GOT3 (cell line): ENCODE data around the gene TRIOBP.

Source experiments
- DNase-seq: peaks from one replicate; lab custom pipeline; 2025; ENCODE audit warnings: mixed read lengths; lab: John Stamatoyannopoulos, UW

The TRIOBP gene

DNA sequence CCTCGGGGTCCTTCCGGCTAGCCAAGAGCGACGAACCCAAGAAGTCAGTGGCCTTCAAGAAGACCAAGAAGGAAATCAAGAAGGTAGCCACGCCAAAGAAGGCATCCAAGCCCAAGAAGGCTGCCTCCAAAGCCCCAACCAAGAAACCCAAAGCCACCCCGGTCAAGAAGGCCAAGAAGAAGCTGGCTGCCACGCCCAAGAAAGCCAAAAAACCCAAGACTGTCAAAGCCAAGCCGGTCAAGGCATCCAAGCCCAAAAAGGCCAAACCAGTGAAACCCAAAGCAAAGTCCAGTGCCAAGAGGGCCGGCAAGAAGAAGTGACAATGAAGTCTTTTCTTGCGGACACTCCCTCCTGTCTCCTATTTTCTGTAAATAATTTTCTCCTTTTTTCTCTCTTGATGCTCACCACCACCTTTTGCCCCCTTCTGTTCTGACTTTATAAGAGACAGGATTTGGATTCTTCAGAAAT, 109.0 kb downstream of the TRIOBP start:
- DNase-seq: no peak

DNA sequence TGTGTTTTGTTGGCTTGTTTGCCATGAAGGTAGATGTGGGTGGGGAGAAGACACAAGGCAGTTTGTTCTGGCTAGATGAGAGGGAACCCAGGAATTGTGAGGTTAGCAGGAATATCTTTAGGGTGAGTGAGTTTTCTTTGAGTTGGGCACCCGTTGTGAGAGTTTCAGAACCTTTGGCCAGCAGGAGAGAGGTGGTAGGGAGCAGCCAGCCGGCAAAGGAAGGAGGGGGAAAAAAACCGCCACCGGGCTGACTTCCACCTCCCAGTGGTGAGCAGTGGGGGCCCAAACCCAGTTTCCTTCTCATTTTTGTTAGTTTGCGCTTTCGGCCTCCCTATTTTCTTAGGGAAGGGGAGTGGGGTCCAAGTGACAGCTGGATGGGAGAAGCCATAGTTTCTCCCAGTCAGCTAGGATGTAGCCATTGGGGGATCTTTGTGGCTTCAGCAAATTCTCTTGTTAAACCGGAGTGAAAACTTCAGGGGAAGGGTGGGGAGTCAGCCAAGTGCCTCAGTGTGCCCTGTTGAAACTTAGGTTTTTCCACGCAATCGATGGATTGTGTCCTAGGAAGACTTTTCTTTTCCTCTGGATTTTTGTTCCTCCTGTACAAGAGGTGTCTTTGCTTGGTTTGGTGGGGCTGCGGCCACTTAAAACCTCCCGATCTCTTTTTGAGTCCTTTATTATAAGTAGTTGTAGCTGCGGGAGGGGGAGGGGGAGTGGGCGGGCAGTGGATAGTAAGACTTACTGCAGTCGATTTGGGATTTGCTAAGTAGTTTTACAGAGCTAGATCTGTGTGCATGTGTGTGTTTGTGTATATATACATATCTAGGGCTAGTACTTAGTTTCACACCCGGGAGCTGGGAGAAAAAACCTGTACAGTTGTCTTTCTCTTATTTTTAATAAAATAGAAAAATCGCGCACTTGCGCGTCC, 109.8 kb downstream of the TRIOBP start:
- no peak for DNase-seq

DNA sequence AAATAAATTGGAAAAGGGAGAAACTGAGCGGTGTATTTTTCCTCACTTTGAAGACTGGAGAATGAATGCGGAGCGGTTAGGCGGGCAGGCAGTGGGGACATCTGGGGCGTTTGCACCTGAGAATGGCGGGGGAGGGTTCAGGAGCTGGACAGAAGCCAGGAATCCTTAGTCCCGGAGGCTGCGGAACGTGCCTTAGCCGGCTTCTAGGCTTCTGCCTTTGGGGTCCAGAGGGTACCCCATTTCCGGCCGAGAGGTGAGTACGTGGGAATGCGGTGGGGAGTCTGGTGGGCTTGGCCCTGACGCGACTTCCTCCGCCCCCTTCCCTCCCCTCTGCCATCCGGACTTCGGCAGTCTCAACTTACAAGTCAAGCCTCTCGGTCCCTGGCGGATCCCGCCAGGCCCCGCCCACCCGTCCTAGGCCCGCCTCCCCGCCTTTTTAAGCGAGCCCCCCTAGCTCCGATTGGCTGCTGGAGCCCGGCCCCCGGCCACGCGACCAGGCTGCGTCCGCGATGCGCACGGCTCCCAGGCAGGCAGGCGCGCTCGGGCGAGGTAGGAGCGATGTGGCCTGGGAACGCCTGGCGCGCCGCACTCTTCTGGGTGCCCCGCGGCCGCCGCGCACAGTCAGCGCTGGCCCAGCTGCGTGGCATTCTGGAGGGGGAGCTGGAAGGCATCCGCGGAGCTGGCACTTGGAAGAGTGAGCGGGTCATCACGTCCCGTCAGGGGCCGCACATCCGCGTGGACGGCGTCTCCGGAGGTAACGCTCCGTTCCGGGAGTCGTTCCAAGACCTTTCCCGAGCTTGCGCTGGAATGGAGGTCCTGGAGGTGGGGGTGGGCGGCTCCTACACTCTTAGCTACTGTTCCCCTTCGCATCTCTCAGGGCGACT, 110.8 kb downstream of the TRIOBP start, which contains the start of gene GCAT:
TSS of gene GCAT (plus strand) at position 525 of the 884 bp plus-strand sequence. CDS start at position 559, 34 bp downstream.
- DNase-seq: peak; percentile 72

- DNase-seq: no peak
These were observed 111.4 kb downstream of the TRIOBP start for GRCh38 chr22:37808294-37808657.

GRCh38 chr22:37809672-37810333, 113.0 kb downstream of the TRIOBP start:
- no peak for DNase-seq

DNA sequence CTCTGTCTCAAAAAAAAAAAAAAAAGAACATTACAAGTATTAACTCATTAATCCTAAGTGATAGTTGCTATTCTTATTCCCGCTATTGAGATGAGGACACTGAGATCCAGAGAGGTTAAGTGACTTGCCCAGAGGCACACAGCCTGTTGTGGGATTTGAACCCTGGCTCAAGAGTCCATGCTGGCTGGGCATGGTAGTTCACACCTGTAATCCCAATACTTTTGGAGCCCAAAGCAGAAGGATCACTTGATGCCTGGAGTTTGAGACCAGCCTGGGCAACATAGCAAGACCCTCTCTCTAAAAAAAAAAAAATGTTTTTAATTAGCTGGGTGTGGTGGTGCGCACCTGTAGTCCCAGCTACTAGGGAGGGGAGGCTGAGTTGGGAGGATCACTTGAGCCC, 115.0 kb downstream of the TRIOBP start:
- DNase-seq: no peak

GRCh38 chr22:37812869-37813678, 116.2 kb downstream of the TRIOBP start:
- DNase-seq: no peak

GRCh38 chr22:37815593-37815992, 118.7 kb downstream of the TRIOBP start:
- DNase-seq: no peak

DNA sequence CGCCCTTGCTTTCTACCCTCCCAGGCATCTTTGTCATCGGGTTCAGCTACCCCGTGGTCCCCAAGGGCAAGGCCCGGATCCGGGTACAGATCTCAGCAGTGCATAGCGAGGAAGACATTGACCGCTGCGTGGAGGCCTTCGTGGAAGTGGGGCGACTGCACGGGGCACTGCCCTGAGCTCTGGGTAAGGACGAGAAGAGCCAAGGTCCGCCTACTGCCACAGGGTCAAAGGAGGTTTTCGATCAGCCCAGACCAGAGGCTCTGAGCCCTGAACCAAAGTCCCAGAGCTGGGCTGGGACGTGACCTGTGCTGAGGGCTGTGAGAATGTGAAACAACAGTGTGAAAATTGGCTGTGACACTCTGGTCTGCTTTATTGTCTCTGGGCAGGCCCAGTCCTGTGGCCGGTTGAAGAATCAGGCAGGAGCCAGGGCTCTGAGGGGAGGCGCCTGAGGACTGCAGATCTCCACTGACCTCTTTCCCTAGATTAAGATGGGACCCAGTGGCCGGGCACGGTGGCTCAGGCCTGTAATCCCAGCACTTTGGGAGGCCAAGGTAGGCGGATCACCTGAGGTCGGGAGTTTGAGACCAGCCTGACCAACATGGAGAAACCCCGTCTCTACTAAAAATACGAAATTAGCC, 119.8 kb downstream of the TRIOBP start:
- DNase-seq: no peak

GRCh38 chr22:37817705-37818408, 121.0 kb downstream of the TRIOBP start:
- DNase-seq: peak; percentile 47

DNA sequence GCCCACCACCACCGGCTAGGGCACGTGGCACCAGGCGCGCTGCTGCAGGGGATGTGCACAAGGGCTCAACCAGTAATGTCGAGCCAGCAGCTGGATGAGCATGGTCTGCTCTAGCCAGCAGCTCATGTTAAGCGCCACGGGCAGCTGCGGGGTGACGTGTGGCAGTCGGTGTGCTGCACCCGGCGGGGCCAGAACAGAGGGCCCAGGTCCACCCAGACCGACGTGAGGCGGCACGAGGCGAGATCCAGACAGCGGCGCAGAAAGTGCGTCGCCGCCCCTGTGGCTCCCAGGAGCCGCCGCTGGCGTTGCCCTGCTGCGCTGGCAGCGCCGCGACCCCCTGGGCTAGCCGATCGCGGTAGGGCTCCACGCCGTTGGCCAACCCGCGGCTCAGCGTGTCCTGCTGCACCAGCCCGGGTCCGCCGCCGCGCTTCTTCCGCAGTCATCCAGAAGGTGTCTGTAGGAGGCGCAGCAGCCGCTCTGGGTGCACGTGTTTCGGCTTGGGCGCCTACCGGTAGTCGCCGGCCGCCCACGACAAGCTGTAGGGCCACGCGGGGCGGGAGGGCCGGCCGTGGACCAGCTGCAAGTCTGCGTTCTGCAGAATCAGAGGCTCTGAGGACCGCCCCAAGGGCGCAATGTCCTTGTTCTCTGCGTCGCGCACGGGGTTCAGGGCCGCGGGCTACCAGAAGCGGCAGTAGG, 121.7 kb downstream of the TRIOBP start:
- no peak for DNase-seq

GRCh38 chr22:37819105-37819433, 122.2 kb downstream of the TRIOBP start:
- no peak for DNase-seq

GRCh38 chr22:37820350-37820749, 123.5 kb downstream of the TRIOBP start:
- no peak for DNase-seq

GRCh38 chr22:37822079-37822833, 125.4 kb downstream of the TRIOBP start:
- no peak for DNase-seq

DNA sequence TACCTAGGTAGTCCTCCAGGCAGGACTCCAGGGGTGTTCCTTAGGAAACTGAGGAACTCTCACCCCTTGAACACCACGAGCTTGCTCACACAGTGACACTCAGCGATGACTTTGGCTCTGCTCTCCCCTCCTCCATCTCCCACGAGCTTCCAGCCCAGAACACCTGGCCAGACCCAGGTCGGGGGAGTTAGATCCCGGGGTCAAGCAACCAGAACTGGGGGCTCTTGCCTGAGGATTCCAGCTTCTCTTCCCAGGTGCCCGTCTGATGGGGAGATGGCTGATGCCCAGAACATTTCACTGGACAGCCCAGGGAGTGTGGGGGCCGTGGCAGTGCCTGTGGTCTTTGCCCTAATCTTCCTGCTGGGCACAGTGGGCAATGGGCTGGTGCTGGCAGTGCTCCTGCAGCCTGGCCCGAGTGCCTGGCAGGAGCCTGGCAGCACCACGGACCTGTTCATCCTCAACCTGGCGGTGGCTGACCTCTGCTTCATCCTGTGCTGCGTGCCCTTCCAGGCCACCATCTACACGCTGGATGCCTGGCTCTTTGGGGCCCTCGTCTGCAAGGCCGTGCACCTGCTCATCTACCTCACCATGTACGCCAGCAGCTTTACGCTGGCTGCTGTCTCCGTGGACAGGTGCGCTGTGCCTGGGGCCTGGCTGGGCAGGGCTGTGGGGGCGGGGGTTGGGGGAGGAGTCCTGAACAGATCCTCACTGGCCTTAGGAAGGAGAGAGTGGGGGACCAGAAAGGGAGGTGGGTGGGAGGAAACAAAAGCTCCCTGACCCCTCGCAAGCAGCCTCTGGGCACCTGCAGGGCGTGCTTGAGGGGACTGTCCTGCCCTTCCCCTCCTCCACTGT, 126.5 kb downstream of the TRIOBP start, which contains the start of gene GALR3:
TSS of gene GALR3 (plus strand) at position 249 of the 852 bp plus-strand sequence. CDS start at position 274, 25 bp downstream.
- DNase-seq: no peak

DNA sequence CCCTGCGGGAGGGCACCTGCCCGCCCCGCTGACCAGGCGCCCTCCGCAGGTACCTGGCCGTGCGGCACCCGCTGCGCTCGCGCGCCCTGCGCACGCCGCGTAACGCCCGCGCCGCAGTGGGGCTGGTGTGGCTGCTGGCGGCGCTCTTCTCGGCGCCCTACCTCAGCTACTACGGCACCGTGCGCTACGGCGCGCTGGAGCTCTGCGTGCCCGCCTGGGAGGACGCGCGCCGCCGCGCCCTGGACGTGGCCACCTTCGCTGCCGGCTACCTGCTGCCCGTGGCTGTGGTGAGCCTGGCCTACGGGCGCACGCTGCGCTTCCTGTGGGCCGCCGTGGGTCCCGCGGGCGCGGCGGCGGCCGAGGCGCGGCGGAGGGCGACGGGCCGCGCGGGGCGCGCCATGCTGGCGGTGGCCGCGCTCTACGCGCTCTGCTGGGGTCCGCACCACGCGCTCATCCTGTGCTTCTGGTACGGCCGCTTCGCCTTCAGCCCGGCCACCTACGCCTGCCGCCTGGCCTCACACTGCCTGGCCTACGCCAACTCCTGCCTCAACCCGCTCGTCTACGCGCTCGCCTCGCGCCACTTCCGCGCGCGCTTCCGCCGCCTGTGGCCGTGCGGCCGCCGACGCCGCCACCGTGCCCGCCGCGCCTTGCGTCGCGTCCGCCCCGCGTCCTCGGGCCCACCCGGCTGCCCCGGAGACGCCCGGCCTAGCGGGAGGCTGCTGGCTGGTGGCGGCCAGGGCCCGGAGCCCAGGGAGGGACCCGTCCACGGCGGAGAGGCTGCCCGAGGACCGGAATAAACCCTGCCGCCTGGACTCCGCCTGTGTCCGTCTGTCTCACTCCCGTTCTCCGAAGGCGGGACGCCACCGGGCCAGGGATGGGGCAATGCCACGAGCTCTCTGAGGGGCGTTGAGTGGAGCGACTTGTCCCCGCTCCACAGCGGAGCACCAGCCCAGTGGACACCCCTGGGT, 128.1 kb downstream of the TRIOBP start:
- no peak for DNase-seq
